Measurements from ENCODE around the gene OR10J1. TPM values are rescaled to one million over a fixed set of nuclear protein-coding genes. Genes with fewer than 3 reads are reported as not detected.

Gene OR10J1, protein sequence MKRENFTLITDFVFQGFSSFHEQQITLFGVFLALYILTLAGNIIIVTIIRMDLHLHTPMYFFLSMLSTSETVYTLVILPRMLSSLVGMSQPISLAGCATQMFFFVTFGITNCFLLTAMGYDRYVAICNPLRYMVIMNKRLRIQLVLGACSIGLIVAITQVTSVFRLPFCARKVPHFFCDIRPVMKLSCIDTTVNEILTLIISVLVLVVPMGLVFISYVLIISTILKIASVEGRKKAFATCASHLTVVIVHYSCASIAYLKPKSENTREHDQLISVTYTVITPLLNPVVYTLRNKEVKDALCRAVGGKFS
- polyA plus RNA-seq (not detected in 3 replicates), polyA minus RNA-seq (not detected in 3 replicates)
- not detected for polyA plus RNA-seq (2011; ENCODE audit: low read depth)
- polyA plus RNA-seq (2011; cell fraction: cytosol; rRNA removed), result not detected in 2 replicates
- not detected in 2 replicates for polyA plus RNA-seq (2011; cell fraction: nucleus; rRNA removed)
- polyA plus RNA-seq (2012; ENCODE audit: low replicate concordance), result not detected in 2 replicates
- not detected for polyA minus RNA-seq (2011; cell fraction: cytosol; rRNA and poly(A)+ RNA removed)
- polyA minus RNA-seq (2011; cell fraction: nucleus; rRNA and poly(A)+ RNA removed), result not detected in 2 replicates

DNA sequence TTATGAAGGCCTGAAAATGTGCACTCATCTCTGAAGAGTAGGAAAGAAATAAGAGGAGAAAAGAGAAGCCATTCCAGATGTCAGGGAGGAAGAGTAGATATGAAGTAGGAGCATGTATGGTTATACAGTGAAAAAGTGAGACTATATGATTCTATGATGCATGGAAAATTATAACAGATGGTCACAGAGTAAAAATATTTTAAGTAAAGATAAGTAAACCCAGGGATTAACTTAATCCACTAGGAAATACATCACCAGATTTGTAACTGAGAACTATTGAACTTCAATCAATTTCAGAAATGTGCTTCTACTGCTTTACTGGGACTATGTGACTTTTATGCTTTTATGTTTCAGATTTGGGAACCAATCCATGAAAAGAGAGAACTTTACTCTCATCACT lies at the start of gene OR10J1:
OR10J1 (plus strand) TSS at position 301 of the 400 bp plus-strand sequence; CDS start at position 371, 70 bp downstream.
- Histone ChIP-seq H3K27ac (ENCODE audit: control insufficient read depth, insufficient read depth, low read length) (no peak within 1 kb of the TSS), H3K9me3 (ENCODE audit: control insufficient read depth, low read depth, low read length) (no peaks in the 10 kb centered on the region), H3K4me3 (ENCODE audit: control insufficient read depth in 2 of 3, extremely low read depth in 1 of 3, insufficient read depth in 2 of 3, low read depth in 1 of 3, low read length in 3 of 3) (no peak within 1 kb of the TSS), H3K4me1 (ENCODE audit: control insufficient read depth, extremely low read depth, insufficient read depth, low read length) (no peaks in the 10 kb centered on the region), H3K9ac (ENCODE audit: control insufficient read depth, extremely low read depth, insufficient read depth, low read length) (no peak within 1 kb of the TSS), H2AFZ (ENCODE audit: control insufficient read depth, low read length) (no peak within 1 kb of the TSS), H3K79me2 (ENCODE audit: control insufficient read depth, insufficient read depth, low read length) (no peaks in the 10 kb centered on the region), H3K9me1 (ENCODE audit: control insufficient read depth, extremely low read depth, insufficient read depth, low read length) (no peaks in the 10 kb centered on the region), H3K27me3 (ENCODE audit: control insufficient read depth, extremely low read depth, insufficient read depth, low read length) (no peaks in the 10 kb centered on the region), H3K36me3 (ENCODE audit: control insufficient read depth in 2 of 2, extremely low read depth in 1 of 2, insufficient read depth in 2 of 2, low read length in 2 of 2) (no peaks in the 10 kb centered on the region), H3K4me2 (ENCODE audit: control insufficient read depth, extremely low read depth, insufficient read depth, low read depth, low read length) (no peak within 1 kb of the TSS), H4K20me1 (ENCODE audit: control insufficient read depth, extremely low read depth, insufficient read depth, low read length) (no peaks in the 10 kb centered on the region)
- FAIRE-seq, result no peak
- no peak for DNase-seq (ENCODE audit: low read depth, low spot score)
- dilution Hi-C loops (cut with MboI; ENCODE audit: extremely low pct_ligation_motif_present, low sequenced_read_pairs), result no loop called here
- TF ChIP-seq, protein P1, sequence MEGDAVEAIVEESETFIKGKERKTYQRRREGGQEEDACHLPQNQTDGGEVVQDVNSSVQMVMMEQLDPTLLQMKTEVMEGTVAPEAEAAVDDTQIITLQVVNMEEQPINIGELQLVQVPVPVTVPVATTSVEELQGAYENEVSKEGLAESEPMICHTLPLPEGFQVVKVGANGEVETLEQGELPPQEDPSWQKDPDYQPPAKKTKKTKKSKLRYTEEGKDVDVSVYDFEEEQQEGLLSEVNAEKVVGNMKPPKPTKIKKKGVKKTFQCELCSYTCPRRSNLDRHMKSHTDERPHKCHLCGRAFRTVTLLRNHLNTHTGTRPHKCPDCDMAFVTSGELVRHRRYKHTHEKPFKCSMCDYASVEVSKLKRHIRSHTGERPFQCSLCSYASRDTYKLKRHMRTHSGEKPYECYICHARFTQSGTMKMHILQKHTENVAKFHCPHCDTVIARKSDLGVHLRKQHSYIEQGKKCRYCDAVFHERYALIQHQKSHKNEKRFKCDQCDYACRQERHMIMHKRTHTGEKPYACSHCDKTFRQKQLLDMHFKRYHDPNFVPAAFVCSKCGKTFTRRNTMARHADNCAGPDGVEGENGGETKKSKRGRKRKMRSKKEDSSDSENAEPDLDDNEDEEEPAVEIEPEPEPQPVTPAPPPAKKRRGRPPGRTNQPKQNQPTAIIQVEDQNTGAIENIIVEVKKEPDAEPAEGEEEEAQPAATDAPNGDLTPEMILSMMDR (optimal IDR thresholded peaks at IDR 0.05 in 1 of 3, IDR thresholded peaks at IDR 0.05 in 1 of 3, conservative IDR thresholded peaks at IDR 0.05 in 1 of 3; ENCODE audit: extremely low read depth in 1 of 3, insufficient read depth in 2 of 3, low read length in 3 of 3), result no peak
- no peak for TF ChIP-seq EZH2 (IDR thresholded peaks at IDR 0.05; ENCODE audit: low read length)

DNA sequence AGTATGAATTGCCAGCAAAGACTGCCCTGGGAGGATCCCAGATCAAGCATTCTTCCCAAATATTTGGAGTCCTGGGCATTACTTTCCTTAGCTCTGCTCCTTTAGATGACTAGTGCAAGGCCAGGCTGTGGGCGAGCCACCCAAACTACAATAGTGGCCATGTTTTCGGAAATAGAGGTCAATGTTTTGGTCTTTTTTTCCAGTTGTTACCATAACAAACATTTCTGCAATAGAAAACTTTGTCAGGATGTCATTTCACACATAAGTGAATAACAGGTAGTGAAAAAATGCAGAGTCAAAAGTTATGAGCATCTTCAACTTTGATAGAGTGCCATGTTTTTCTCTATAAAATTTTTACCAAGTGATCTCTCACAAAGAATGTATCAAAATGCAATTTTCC lies 32.7 kb upstream of the OR10J1 start:
- Histone ChIP-seq H4K20me1 (ENCODE audit: control insufficient read depth, extremely low read depth, insufficient read depth, low read length) (no peaks in the 10 kb centered on the region), H3K4me2 (ENCODE audit: control insufficient read depth, extremely low read depth, insufficient read depth, low read depth, low read length) (no peak overlapping the region), H3K4me3 (ENCODE audit: control insufficient read depth in 2 of 3, extremely low read depth in 1 of 3, insufficient read depth in 2 of 3, low read depth in 1 of 3, low read length in 3 of 3) (no peak overlapping the region), H3K9me1 (ENCODE audit: control insufficient read depth, extremely low read depth, insufficient read depth, low read length) (no peaks in the 10 kb centered on the region), H3K27me3 (ENCODE audit: control insufficient read depth, extremely low read depth, insufficient read depth, low read length) (no peaks in the 10 kb centered on the region), H3K4me1 (ENCODE audit: control insufficient read depth, extremely low read depth, insufficient read depth, low read length) (no peaks in the 10 kb centered on the region), H3K9ac (ENCODE audit: control insufficient read depth, extremely low read depth, insufficient read depth, low read length) (no peak overlapping the region), H3K79me2 (ENCODE audit: control insufficient read depth, insufficient read depth, low read length) (no peaks in the 10 kb centered on the region), H3K36me3 (ENCODE audit: control insufficient read depth in 2 of 2, extremely low read depth in 1 of 2, insufficient read depth in 2 of 2, low read length in 2 of 2) (no peaks in the 10 kb centered on the region), H3K9me3 (ENCODE audit: control insufficient read depth, low read depth, low read length) (no peaks in the 10 kb centered on the region), H2AFZ (ENCODE audit: control insufficient read depth, low read length) (no peak overlapping the region), H3K27ac (ENCODE audit: control insufficient read depth, insufficient read depth, low read length) (no peak overlapping the region)
- FAIRE-seq (no peak), DNase-seq (ENCODE audit: low read depth, low spot score) (no peak)
- TF ChIP-seq EZH2 (IDR thresholded peaks at IDR 0.05; ENCODE audit: low read length), result no peak
- TF ChIP-seq, protein P1 (optimal IDR thresholded peaks at IDR 0.05 in 1 of 3, IDR thresholded peaks at IDR 0.05 in 1 of 3, conservative IDR thresholded peaks at IDR 0.05 in 1 of 3; ENCODE audit: extremely low read depth in 1 of 3, insufficient read depth in 2 of 3, low read length in 3 of 3), result no peak
- dilution Hi-C loops (cut with MboI; ENCODE audit: extremely low pct_ligation_motif_present, low sequenced_read_pairs), result no loop called here

Data from keratinocyte (primary cell).